Measurements from ENCODE around the gene HOXA3.

DNA sequence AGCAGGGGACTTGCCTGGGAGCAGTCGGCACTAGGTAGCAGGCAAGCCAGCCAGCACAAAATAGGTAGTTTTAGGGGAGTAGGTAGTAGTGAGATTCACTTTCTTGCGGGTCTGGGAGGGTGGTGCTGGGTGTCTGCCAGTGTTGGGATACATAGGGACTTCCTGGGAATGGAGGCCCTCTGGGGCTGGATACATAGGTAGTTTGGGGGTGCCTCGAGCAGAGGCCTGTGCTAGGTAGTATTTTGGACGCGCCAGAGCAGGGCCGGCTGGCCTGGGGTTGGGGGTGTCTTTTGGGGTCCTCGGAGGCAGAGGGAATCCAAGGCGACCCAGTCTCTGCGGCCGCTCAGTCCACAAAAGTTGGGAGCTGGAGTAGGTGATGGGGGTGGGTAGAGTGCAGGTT lies 2.0 kb upstream of the HOXA3 start:
- TF ChIP-seq, protein P1, sequence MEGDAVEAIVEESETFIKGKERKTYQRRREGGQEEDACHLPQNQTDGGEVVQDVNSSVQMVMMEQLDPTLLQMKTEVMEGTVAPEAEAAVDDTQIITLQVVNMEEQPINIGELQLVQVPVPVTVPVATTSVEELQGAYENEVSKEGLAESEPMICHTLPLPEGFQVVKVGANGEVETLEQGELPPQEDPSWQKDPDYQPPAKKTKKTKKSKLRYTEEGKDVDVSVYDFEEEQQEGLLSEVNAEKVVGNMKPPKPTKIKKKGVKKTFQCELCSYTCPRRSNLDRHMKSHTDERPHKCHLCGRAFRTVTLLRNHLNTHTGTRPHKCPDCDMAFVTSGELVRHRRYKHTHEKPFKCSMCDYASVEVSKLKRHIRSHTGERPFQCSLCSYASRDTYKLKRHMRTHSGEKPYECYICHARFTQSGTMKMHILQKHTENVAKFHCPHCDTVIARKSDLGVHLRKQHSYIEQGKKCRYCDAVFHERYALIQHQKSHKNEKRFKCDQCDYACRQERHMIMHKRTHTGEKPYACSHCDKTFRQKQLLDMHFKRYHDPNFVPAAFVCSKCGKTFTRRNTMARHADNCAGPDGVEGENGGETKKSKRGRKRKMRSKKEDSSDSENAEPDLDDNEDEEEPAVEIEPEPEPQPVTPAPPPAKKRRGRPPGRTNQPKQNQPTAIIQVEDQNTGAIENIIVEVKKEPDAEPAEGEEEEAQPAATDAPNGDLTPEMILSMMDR (IDR thresholded peaks at IDR 0.05; ENCODE audit: low read depth, low read length), result no peak
- TF ChIP-seq, protein P2, sequence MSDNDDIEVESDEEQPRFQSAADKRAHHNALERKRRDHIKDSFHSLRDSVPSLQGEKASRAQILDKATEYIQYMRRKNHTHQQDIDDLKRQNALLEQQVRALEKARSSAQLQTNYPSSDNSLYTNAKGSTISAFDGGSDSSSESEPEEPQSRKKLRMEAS (IDR thresholded peaks at IDR 0.05; ENCODE audit: low read depth, low read length), result no peak
- no peak for TF ChIP-seq POLR2A (IDR thresholded peaks at IDR 0.05; ENCODE audit: extremely low read depth, insufficient read length)

Measured in NB4 (cell line).